ENCODE results near the gene CD28.

Gene CD28

DNA sequence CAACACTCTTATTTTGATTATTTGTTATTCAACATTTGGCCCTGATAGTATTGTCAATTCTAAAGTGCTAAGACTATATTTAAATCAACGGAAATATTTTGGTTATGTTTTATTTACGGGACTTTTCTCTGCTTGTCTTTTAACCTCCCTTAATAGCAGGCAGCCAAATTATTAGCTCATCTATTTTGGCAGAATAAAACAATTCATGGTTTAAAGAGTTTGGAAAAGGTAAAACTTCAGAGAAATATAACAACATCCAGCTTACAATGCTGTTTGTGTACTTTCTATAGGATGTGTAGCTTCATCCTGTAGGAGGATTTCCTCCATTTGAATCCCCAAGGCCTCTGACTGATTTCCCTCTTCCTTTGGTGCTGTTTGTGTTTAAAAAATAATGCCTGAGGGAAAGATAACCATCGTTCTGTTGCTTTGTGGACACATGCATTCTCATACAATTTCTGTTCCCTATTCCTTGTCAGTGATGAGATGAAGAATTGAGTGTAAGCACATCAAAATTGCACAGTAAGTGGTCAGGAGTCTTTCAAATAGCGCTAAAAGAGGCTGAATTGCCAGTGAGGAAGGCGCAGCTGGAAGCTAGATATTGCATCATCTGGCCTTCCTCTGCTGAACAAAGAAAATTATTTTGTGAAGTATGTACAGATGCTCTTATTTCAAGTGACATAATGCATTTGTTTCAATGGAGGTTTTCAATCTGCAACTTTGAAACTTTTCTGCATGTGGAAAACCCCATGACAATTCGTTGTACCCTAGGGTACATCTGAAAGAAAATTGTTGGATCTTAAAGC is 80.3 kb downstream of the CD28 start:
- peak; percentile 83 for DNase-seq

GRCh38 chr2:203787979-203788378 is 81.5 kb downstream of the CD28 start:
- DNase-seq = no peak
